H54 (cell line): ENCODE data around the gene TANC2.
A peak's percentile ranks its signal among the peaks of the same experiment; 100 is the strongest.
"Not testable (repeated sequence)": the region's sequence is repeated elsewhere in the genome, so short reads cannot be mapped to it uniquely, and the experiment has no call there.

Experiments
- DNase-seq: peaks from one replicate; pipeline ENCODE4 v3.0.0; 2011; ENCODE audit warnings: low spot score, mixed read lengths; ENCODE audit not compliant: insufficient read length
- FAIRE-seq: peaks from 3 replicates; lab custom pipeline; 2011; peaks lifted over from hg19 to GRCh38; lab: Jason Lieb, UNC
- POLR2A ChIP-seq: IDR thresholded peaks from 2 replicates; pipeline ENCODE4 v1.6.1; 2011; ENCODE audit warnings: low read depth, mild to moderate bottlenecking, low read length

Gene TANC2

DNA sequence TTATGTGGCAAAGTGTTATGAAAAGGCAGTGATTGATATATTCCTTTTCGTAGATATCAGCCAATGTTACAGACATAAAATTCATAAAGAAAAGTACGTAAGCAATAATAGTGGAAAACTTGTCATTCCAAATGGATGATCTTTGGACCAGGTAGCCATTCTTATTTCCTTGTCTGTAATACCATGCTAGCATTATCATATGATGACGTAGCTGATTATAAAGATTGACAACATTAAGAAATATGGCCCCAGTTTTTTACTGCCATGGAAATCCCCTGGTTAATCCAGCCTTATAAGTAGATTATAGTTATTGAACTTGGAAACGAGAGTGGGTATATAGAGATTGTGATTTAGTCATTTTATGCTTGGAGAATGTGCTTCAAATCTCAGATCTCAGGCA, 8.8 kb downstream of the TANC2 start:
- TF ChIP-seq POLR2A, result no peak
- DNase-seq, result no peak
- peak; percentile 20 for FAIRE-seq

DNA sequence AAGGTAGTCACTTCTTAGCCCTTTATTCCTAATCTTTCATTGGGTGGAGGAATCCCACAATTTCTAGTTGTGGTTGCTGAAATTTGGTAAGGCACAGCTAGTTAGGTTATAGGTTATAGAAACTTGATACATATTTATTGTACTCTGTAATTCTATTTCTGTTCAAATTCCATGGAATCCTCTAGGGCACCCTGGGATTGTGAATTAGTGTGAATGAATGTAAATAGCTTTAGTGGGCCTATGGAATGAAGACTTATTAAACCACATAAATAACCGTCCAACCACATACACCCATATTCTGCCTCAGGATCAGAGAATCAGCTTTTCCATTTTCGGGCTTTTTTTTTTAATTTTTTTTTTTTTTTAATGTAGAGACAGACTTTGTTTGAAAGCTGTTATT, 9.2 kb downstream of the TANC2 start:
- FAIRE-seq, result no peak
- DNase-seq, result no peak
- no peak for TF ChIP-seq POLR2A

DNA sequence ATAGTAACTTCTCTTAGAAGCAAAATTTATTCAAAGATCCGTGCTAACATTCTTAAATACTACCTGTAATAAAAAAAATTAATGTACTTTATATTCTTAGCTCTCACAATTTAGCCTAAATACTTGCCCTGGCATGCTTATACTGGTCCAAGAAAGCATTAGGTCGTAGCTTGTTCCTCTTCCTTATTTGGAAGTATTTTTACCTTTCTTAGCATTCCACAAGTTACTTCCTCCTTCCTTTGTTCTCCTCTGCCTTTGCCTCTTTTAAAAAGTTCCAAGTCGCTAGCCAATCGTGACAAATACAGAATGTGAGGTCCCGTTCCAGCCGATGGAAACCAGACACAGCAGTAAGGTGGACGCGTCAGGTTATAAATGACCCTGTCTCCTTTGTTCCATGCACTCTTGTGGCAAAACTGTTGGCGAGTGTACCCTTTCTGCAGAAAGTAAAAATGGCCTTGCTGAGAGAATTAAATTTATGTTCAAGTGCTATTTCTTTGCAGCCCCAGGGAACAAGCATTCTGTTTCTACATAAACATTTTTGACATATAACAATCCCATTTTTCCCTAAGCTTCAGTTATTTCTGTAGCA, 10.7 kb downstream of the TANC2 start:
- DNase-seq, FAIRE-seq: not testable (repeated sequence)

DNA sequence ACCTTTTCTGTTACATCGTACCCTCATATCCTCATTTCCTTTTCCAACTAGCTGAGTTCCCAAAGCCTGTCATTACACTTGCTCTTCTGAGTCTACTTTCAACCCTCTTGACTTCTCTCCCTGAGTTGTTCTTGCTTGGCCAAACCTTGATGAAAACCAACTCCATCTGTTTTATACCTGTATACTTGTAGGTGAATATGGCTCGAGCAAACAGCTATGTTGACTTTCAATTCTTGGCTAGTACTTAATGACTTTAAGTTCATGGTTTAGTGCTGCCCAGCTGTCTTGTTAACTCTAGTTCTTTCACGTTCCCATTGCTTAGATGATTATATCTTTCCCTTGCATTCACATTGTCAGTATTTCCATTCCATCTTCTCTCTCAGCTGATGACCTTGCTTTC, 14.8 kb downstream of the TANC2 start:
- DNase-seq (no peak), FAIRE-seq (no peak)
- TF ChIP-seq POLR2A, result no peak

DNA sequence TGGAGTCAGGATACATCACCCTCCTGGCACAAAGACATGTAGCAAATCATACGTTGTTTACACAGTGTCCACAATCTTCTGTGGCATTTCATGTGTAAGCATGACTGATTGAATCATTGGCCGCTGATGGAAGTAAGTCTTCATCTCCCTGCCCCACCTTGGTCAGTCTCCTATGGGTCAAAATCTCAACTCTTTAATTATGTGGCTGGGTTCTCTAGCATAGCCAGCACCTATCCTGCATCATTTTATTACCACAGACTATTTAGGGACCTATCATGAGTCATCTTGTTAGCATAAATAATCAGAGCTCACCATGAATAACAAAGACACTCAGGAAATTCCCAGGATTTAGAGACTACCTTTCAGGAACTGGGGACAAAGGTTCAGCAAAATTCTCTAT, 15.9 kb downstream of the TANC2 start:
- TF ChIP-seq POLR2A, result no peak
- DNase-seq, result no peak
- FAIRE-seq, result no peak

DNA sequence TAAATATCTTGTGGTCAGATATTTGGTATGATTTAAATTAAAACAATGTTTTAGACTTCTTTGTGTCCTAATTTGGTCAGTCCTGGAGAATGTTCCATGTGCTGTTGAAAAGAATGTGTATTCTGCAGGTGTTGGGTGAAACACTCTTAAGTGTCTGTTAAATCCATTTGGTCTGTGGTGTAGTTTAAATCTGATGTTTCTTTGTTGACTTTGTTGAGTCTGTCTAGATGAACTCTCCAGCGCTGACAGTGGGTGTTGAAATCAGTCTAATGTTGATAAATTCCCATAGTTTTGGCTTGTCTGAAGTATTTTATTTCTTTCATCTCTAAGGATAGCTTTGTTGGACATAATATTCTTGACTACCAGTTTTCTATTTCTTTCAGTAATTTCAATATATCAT, 18.8 kb downstream of the TANC2 start:
- DNase-seq (no peak), FAIRE-seq (no peak)
- no peak for TF ChIP-seq POLR2A

DNA sequence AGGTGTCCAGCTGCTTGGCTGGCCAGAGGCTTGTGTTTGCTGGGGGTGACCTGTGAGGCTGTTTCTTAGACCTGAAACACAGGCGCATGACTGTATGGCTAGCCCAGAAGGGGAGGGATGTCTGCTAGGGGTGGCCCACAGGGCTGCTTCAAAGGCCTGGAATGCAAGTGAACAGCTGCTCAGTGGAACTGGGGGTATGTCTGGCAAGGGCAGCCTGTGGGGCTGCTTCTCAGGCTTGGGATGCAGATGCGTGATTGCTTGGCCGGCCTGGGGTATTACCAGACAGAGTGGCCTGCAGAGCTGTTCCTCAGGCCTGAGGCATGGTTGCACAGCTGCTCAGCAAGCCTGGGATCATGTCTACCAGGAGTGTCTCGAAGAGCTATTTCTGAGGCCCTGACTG, 20.5 kb downstream of the TANC2 start:
- no peak for TF ChIP-seq POLR2A
- DNase-seq (no peak), FAIRE-seq (no peak)

DNA sequence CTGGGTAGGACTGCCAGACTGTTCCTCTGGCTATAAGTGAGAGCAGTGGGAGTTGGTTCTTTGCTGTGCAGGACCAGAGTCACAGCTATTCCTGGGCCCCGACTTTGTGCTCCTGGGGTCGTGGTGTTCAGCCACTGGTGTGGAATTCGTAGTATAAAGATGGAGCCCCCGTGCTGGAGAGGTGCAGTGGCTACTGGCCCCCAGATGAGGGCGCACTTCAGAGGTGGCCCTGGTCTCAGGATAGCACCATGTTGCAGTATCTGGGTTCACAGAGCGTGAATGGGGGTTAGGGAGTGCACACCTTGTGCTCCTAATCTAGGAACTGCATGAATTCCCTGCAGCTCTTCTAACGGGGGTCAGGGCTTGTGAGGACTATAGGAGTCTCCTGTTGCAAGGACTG, 21.1 kb downstream of the TANC2 start:
- TF ChIP-seq POLR2A, result no peak
- no peak for FAIRE-seq
- no peak for DNase-seq

DNA sequence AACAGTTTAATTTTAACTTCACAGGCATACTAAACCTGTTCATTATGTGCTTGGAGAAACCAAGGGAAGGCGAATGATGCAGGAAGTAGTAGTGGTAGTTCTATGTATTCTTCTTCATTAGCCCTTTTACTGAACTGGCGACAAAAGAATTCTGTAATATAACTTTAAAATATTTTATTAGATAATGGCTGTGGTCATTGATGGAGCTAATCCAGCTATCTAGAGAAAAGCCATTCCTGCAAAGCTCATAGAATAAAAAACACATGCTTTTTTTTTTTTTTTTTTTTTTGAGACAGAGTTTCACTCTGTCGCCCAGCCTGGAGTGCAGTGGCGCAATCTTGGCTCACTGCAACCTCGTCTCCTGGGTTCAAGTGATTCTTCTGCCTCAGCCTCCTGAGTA, 23.5 kb downstream of the TANC2 start:
- DNase-seq, result no peak
- TF ChIP-seq POLR2A, result no peak
- no peak for FAIRE-seq

DNA sequence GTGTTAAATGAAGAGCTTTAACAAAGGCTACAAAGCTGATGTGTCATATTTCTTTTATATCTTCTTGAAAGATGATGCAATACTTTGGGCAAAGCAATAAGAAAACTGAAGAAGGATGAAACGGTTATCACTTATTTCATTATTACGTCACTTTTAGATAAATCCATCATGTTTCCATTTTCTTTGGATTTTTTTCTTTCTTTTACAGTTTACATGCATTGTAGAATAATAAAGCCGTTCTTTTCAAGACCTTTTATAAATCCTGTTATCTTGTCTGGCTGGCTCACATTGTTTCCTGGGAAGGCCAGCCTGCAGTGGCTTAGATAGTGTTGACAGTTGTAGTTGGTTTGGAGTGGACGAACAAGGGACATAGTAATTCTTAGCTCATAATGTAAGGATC, 28.9 kb downstream of the TANC2 start:
- FAIRE-seq (peak; percentile 30), DNase-seq (no peak)
- TF ChIP-seq POLR2A, result no peak

DNA sequence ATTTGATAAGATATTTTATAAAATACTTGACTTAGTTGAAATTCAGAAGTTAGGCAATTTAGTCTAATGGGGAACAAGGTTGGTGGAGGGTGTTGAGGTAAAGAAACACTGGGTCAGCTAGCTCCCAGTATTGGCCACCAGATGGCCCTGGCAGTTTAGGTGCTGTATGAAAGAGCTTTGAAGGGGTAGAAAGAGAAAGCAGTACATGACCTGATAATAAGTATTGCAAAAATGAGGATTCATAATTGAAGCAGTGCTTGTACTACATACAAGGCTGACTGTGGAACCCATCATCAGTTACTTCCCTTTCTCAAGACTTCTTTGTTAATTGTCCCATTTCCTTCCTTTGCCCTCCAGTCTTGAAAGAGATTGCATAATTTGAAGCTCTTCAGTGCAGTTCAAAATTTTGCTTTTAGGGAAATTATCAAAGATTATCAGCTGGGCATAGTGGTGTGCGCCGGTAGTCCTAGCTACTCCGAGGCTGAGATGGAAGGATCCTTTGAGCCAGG, 29.4 kb downstream of the TANC2 start:
- FAIRE-seq, result peak; percentile 90
- no peak for TF ChIP-seq POLR2A
- no peak for DNase-seq

DNA sequence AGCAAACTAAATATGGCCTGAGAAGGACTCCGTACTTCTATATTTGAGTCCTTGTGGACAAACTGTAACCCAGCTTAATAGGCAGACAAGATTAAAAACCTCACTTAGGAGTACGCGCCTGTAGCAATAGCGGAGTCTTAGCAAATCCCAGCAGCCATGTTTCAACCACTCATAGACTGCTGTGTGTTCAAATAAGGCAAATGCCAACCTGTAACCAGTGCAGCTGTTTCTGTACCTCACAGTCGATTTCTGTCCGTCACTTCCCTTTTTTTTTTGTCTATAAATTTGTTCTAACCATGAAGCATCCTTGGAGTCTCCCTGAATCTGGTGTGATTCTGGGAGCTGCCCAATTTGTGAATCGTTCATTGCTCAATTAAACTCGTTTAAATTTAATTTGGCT, 30.2 kb downstream of the TANC2 start:
- DNase-seq, result no peak
- no peak for TF ChIP-seq POLR2A
- peak; percentile 33 for FAIRE-seq

DNA sequence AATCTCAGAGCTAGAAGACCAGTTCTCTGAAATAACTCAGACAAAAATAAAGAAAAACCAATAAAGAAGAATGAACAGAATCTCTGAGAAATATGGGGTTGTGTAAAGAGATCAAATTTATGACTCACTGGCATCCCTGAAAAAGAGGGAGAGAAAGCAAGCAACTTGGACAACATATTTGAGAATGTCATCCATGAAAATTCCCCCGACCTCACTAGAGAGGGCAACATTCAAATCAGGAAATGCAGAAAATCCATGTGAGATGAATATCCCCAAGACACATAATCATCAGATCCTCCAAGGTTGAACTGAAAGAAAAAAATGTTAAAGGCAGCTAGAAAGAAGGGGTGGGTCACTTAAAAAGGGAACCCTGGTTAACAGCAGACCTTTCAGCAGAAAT, 32.1 kb downstream of the TANC2 start:
- FAIRE-seq (peak; percentile 61), DNase-seq (no peak)
- TF ChIP-seq POLR2A, result no peak

DNA sequence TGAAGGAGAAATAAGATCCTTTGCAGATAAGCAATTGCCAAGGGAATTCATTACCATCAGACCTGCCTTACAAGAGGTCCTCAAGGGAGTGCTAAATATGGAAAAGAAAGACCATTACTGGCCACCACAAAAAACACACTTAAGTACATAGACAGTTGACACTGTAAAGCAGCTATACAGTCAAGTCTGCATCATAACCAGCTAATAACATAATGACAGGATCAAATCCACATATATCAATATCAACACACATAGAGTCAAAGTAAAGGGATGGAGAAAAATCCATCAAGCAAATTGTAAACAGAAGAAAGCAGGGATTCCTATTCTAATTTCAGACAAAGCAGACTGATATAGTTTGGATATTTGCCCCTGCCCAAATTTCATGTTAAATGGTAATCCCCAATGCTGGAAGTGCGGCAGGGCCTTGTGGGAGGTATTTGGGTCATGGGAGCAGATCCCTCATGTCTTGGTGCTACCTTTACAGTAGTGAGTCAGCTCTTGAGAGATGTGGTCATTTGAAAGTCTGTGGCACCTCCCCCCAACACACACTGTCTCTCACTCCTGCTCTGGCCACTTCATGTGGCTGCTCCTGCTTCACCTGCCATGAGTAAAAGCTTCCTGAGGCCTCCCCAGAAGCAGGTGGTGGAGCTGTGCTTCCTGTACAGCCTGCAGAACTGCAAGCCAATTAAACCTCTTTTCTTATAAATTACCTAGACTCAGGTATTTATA, 32.8 kb downstream of the TANC2 start:
- TF ChIP-seq POLR2A, result no peak
- DNase-seq, result no peak
- FAIRE-seq, result peak; percentile 66

DNA sequence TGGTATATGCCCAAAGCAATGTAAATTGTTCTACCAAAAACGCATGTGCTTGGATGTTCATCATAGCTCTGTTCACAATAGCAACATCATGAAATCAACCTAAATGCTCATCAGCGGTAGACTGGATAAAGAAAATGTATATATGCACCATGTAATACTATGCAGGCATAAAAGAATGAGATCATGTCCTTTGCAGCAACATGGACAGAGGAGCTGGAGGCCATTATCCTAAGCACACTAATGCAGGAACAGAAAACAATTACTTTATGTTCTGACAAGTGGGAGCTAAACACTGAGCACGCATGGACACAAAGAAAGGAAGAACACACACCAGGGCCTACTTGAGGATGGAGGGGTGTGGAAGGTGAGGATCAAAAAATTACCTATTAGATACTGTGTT, 33.7 kb downstream of the TANC2 start:
- no peak for DNase-seq
- FAIRE-seq, result no peak

More for the DNA sequence above, 33.7 kb downstream of the TANC2 start:
- no peak for TF ChIP-seq POLR2A
